ENCODE measurements around the gene SOX8.
"Not testable (repeated sequence)": the region's sequence is repeated elsewhere in the genome, so short reads cannot be mapped to it uniquely, and the experiment has no call there.

SOX8 gene

DNA sequence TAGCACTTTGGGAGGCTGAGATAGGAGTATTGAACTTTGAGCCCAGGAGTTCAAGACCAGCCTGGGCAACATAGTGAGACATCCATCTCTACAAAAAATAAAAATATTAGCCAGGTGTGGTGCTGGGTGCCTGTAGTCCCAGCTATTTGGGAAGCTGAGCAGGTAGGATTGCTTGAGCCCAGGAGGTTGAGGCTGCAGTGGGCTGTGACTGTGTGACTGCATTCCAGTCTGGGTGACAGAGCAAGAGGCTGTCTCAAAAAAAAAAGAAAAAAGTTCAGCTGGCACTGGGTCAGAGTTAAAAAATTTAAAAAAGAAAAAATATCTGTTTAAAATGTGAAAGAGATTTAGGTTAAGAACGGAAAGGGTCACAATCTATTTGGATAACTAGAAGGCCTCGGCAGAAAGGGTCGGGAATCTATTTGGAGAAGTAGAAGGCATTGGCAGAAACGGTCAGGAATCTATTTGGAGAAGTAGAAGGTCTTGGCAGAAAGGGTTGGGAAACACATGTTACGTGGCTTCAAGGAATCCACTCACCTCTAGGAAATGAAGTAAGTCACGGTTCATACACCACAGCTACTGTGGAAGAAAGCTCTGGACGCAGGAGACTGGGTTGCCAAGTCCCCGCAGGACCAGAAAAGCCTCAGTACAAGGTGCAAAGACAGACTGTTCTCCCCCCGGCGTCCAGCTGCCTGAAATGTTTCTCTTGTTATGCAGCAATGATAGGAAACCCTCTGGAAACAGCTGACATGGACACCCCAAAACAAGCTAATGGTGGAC is 36.1 kb upstream of the SOX8 start:
- Histone ChIP-seq H3K27me3 (replicated peaks; ENCODE audit: insufficient read depth, low read length) (peaks cover 34% of the 10 kb centered on the region), H3F3A (ENCODE audit: insufficient read depth, low read length) (no peaks in the 10 kb centered on the region), H4K20me1 (ENCODE audit: insufficient read depth, low read length) (no peaks in the 10 kb centered on the region), H2AFZ (ENCODE audit: low read length) (no peak overlapping the region), H3K9ac (ENCODE audit: low read length) (no peak overlapping the region), H3K9me3 (replicated peaks; ENCODE audit: insufficient read depth, low read length) (no peaks in the 10 kb centered on the region), H3K27ac (ENCODE audit: low read length) (no peak overlapping the region), H3K36me3 (replicated peaks; ENCODE audit: insufficient read depth, low read length) (no peaks in the 10 kb centered on the region), H3K9me2 (replicated peaks; ENCODE audit: insufficient read depth, low read length) (no peaks in the 10 kb centered on the region), H3K4me1 (ENCODE audit: low read length) (no peaks in the 10 kb centered on the region), H3K4me3 (ENCODE audit: low read length) (no peak overlapping the region), H3K4me2 (ENCODE audit: low read depth, low read length) (no peak overlapping the region), H3K79me2 (ENCODE audit: low read length) (no peaks in the 10 kb centered on the region)
- DNase-seq = no peak
- TF ChIP-seq, protein P1, sequence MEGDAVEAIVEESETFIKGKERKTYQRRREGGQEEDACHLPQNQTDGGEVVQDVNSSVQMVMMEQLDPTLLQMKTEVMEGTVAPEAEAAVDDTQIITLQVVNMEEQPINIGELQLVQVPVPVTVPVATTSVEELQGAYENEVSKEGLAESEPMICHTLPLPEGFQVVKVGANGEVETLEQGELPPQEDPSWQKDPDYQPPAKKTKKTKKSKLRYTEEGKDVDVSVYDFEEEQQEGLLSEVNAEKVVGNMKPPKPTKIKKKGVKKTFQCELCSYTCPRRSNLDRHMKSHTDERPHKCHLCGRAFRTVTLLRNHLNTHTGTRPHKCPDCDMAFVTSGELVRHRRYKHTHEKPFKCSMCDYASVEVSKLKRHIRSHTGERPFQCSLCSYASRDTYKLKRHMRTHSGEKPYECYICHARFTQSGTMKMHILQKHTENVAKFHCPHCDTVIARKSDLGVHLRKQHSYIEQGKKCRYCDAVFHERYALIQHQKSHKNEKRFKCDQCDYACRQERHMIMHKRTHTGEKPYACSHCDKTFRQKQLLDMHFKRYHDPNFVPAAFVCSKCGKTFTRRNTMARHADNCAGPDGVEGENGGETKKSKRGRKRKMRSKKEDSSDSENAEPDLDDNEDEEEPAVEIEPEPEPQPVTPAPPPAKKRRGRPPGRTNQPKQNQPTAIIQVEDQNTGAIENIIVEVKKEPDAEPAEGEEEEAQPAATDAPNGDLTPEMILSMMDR (IDR thresholded peaks at IDR 0.05; ENCODE audit: low read length) = no peak
- TF ChIP-seq EZH2phosphoT487 (IDR thresholded peaks at IDR 0.05; ENCODE audit: low read length) = no peak
- no peak for TF ChIP-seq EZH2 (optimal IDR thresholded peaks at IDR 0.05; ENCODE audit: low read depth, low read length)

DNA sequence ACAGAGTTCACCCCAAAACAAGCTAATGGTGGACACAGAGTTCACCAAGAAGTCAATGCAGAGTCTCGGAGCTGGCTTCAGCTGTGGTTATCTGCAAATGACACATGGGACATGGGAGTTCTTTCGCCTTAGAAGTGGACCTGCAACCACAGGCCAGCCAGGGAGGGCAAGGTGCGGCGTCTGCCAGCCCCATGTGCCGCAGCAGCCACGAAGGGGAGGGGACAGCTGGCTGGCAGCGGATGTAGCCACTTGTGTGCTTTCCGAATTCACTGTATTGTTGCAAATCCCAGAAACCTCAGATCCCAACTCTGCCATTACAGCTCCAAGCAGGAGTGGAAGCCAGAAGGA is 35.5 kb upstream of the SOX8 start:
- no peak for DNase-seq
- Histone ChIP-seq H3K4me3 (ENCODE audit: low read length) (no peak overlapping the region), H3K4me1 (ENCODE audit: low read length) (no peaks in the 10 kb centered on the region), H3K9ac (ENCODE audit: low read length) (no peak overlapping the region), H3K36me3 (replicated peaks; ENCODE audit: insufficient read depth, low read length) (no peaks in the 10 kb centered on the region), H3K9me2 (replicated peaks; ENCODE audit: insufficient read depth, low read length) (no peaks in the 10 kb centered on the region), H2AFZ (ENCODE audit: low read length) (no peak overlapping the region), H3K4me2 (ENCODE audit: low read depth, low read length) (no peak overlapping the region), H3K27ac (ENCODE audit: low read length) (no peak overlapping the region), H4K20me1 (ENCODE audit: insufficient read depth, low read length) (no peaks in the 10 kb centered on the region), H3K9me3 (replicated peaks; ENCODE audit: insufficient read depth, low read length) (no peaks in the 10 kb centered on the region), H3K27me3 (replicated peaks; ENCODE audit: insufficient read depth, low read length) (peaks cover 29% of the 10 kb centered on the region), H3K79me2 (ENCODE audit: low read length) (no peaks in the 10 kb centered on the region), H3F3A (ENCODE audit: insufficient read depth, low read length) (no peaks in the 10 kb centered on the region)
- TF ChIP-seq, protein P1 (IDR thresholded peaks at IDR 0.05; ENCODE audit: low read length) = no peak
- TF ChIP-seq EZH2 (optimal IDR thresholded peaks at IDR 0.05; ENCODE audit: low read depth, low read length) = no peak
- TF ChIP-seq EZH2phosphoT487 (IDR thresholded peaks at IDR 0.05; ENCODE audit: low read length) = no peak

DNA sequence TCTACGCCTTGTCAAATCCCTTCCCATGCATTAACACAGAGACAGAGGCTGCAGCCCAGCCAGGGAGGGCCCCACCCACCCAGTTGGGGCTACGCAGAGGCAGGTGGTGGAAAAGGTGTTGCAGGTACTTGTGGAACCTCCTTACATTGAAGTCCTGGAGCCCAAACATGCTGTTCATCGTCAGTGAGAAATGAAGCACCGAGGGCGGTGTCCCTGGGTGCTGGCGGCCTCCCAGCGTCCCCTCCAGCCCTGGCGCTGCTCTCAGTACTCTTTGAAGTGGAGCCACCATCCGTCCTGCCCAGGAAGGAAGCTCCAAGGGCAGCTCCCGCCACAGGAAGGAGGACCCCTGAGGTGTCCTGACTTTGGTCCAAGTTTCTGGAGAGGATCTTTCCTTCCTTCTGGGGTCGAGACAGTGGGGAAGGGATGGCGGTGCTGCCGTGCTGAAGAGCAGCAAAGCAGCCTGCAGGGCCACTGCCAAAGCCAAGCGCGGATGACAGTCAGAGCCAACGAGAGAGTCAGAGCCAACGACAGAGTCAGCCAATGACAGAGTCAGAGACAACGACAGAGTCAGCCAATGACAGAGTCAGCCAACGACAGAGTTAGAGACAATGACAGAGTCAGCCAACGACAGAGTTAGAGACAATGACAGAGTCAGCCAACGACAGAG is 34.2 kb upstream of the SOX8 start:
- Histone ChIP-seq H3K9me2 (replicated peaks; ENCODE audit: insufficient read depth, low read length) (no peaks in the 10 kb centered on the region), H3K9me3 (replicated peaks; ENCODE audit: insufficient read depth, low read length) (no peaks in the 10 kb centered on the region), H4K20me1 (ENCODE audit: insufficient read depth, low read length) (no peaks in the 10 kb centered on the region), H3K4me2 (ENCODE audit: low read depth, low read length) (no peak overlapping the region), H3F3A (ENCODE audit: insufficient read depth, low read length) (no peaks in the 10 kb centered on the region), H3K4me3 (ENCODE audit: low read length) (no peak overlapping the region), H3K27ac (ENCODE audit: low read length) (no peak overlapping the region), H3K27me3 (replicated peaks; ENCODE audit: insufficient read depth, low read length) (peaks cover 15% of the 10 kb centered on the region), H3K79me2 (ENCODE audit: low read length) (no peaks in the 10 kb centered on the region), H3K9ac (ENCODE audit: low read length) (no peak overlapping the region), H3K4me1 (ENCODE audit: low read length) (no peaks in the 10 kb centered on the region), H2AFZ (ENCODE audit: low read length) (no peak overlapping the region), H3K36me3 (replicated peaks; ENCODE audit: insufficient read depth, low read length) (no peaks in the 10 kb centered on the region)
- TF ChIP-seq EZH2 (optimal IDR thresholded peaks at IDR 0.05; ENCODE audit: low read depth, low read length) = no peak
- TF ChIP-seq EZH2phosphoT487 (IDR thresholded peaks at IDR 0.05; ENCODE audit: low read length) = no peak
- TF ChIP-seq, protein P1 (IDR thresholded peaks at IDR 0.05; ENCODE audit: low read length) = no peak
- no peak for DNase-seq

DNA sequence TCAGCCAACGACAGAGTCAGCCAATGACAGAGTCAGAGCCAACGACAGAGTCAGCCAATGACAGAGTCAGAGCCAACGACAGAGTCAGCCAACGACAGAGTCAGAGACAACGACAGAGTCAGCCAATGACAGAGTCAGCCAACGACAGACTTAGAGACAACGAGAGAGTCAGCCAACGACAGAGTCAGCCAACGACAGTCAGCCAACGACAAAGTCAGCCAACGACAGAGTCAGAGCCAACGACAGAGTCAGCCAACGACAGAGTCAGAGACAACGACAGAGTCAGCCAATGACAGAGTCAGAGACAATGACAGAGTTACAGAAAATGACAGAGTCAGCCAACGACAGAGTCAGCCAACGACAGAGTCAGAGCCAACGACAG is 33.7 kb upstream of the SOX8 start:
- not testable (repeated sequence) for H3F3A ChIP-seq (ENCODE audit: insufficient read depth, low read length); H4K20me1 ChIP-seq (ENCODE audit: insufficient read depth, low read length); H3K9me2 ChIP-seq (replicated peaks; ENCODE audit: insufficient read depth, low read length); H3K27ac ChIP-seq (ENCODE audit: low read length); H3K9ac ChIP-seq (ENCODE audit: low read length); H3K4me2 ChIP-seq (ENCODE audit: low read depth, low read length); H3K4me1 ChIP-seq (ENCODE audit: low read length); H2AFZ ChIP-seq (ENCODE audit: low read length); H3K36me3 ChIP-seq (replicated peaks; ENCODE audit: insufficient read depth, low read length); DNase-seq; H3K79me2 ChIP-seq (ENCODE audit: low read length); H3K9me3 ChIP-seq (replicated peaks; ENCODE audit: insufficient read depth, low read length); H3K4me3 ChIP-seq (ENCODE audit: low read length)
- H3K27me3 ChIP-seq (replicated peaks; ENCODE audit: insufficient read depth, low read length) = peaks cover 12% of the 10 kb centered on the region

DNA sequence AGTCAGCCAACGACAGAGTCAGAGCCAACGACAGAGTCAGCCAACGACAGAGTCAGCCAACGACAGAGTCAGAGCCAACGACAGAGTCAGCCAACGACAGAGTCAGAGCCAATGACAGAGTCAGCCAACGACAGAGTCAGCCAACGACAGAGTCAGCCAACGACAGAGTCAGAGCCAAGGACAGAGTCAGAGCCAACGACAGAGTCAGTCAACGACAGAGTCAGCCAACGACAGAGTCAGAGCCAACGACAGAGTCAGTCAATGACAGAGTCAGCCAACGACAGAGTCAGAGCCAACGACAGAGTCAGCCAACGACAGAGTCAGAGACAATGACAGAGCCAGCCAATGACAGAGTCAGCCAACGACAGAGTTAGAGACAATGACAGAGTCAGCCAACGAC is 32.8 kb upstream of the SOX8 start:
- H3K27ac ChIP-seq (ENCODE audit: low read length); H3K9me2 ChIP-seq (replicated peaks; ENCODE audit: insufficient read depth, low read length); DNase-seq; H3F3A ChIP-seq (ENCODE audit: insufficient read depth, low read length); H3K9ac ChIP-seq (ENCODE audit: low read length); H3K36me3 ChIP-seq (replicated peaks; ENCODE audit: insufficient read depth, low read length); H3K9me3 ChIP-seq (replicated peaks; ENCODE audit: insufficient read depth, low read length); H4K20me1 ChIP-seq (ENCODE audit: insufficient read depth, low read length); H3K4me3 ChIP-seq (ENCODE audit: low read length); H3K4me2 ChIP-seq (ENCODE audit: low read depth, low read length); H3K4me1 ChIP-seq (ENCODE audit: low read length); H2AFZ ChIP-seq (ENCODE audit: low read length); H3K79me2 ChIP-seq (ENCODE audit: low read length): not testable (repeated sequence)
- H3K27me3 ChIP-seq (replicated peaks; ENCODE audit: insufficient read depth, low read length) = peaks cover 12% of the 10 kb centered on the region
